GM19372 (cell line): Measurements from ENCODE around the gene ZNF382.
"Not testable (repeated sequence)": the region's sequence is repeated elsewhere in the genome, so short reads cannot be mapped to it uniquely, and the experiment has no call there.

Experiments used
- ATAC-seq: cut with Tn5 transposase; IDR thresholded peaks from one replicate; pipeline ENCODE4 v1.9.1; 2021; ENCODE audit warnings: mild to moderate bottlenecking, low read depth, moderate library complexity; ENCODE audit not compliant: unreplicated experiment

ZNF382 gene

GRCh38 chr19:36605101-36605876, at the start of gene ZNF382:
ZNF382 (plus strand) TSS chr19:36605313; CDS start chr19:36609915, 4,602 bp downstream.
- peak; percentile 57 for ATAC-seq

GRCh38 chr19:36564391-36564790, 40.7 kb upstream of the ZNF382 start:
- ATAC-seq, result no peak

- no peak for ATAC-seq
Measured at GRCh38 chr19:36572593-36573019, 32.5 kb upstream of the ZNF382 start.

GRCh38 chr19:36573020-36573894, 31.9 kb upstream of the ZNF382 start, which contains the start of gene ZNF529:
ZNF529 (minus strand) TSS chr19:36573292; CDS start chr19:36572346, 946 bp downstream.
- peak; percentile 90 for ATAC-seq

- ATAC-seq, result no peak
Measured at GRCh38 chr19:36573895-36574720, 31.0 kb upstream of the ZNF382 start.

- ATAC-seq, result no peak
Measured at GRCh38 chr19:36574741-36575140, 30.4 kb upstream of the ZNF382 start.

GRCh38 chr19:36577271-36577996, 27.7 kb upstream of the ZNF382 start:
- ATAC-seq, result no peak

GRCh38 chr19:36579255-36579654, 25.9 kb upstream of the ZNF382 start:
- no peak for ATAC-seq

- not testable (repeated sequence) for ATAC-seq
Measured at GRCh38 chr19:36602681-36603080, 2.4 kb upstream of the ZNF382 start.

- ATAC-seq, result peak; percentile 79
Measured at GRCh38 chr19:36604656-36605100, 435 bp upstream of the ZNF382 start.

- no peak for ATAC-seq
Measured at GRCh38 chr19:36605877-36606478, 865 bp downstream of the ZNF382 start.

GRCh38 chr19:36627057-36627456, 21.9 kb downstream of the ZNF382 start:
- ATAC-seq, result no peak

GRCh38 chr19:36635342-36635741, 30.2 kb downstream of the ZNF382 start:
- ATAC-seq, result no peak

- no peak for ATAC-seq
Measured at GRCh38 chr19:36638862-36639510, 33.9 kb downstream of the ZNF382 start.

- ATAC-seq, result no peak
Measured at GRCh38 chr19:36646746-36647145, 41.6 kb downstream of the ZNF382 start.

- ATAC-seq, result no peak
Measured at GRCh38 chr19:36652958-36653357, 47.8 kb downstream of the ZNF382 start.

- no peak for ATAC-seq
Measured at GRCh38 chr19:36665832-36666231, 60.7 kb downstream of the ZNF382 start.

GRCh38 chr19:36668646-36669045, 63.5 kb downstream of the ZNF382 start:
- ATAC-seq, result no peak

- no peak for ATAC-seq
Measured at GRCh38 chr19:36672368-36672767, 67.3 kb downstream of the ZNF382 start.
